ENCODE measurements around the gene ARG2.

Gene ARG2

DNA sequence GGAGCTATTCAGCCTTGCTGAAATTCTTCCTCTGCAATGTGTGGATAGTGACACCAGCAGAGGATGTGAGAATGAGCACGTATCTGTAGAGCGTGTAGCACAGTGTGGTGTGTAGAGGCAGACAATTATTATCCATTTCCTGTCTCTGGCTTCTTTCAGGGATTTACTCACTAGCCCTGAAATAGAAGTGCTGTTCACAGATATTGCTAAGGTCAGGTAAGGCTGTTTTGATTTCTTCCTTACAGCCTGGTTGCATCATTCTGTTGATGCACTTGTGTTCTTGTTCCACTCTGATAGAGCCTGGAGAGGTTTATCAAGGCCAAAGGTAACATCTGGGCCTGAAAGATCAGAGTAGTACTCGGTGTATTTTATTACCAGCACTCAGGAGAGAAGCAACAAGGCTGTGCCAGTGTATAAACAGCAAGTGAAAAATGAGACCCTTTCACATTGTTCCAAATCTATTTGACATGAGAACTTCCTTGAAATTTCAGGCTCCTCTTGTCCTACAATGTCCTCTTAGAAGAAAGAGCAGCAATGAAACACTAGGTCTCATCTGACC, 16.7 kb downstream of the ARG2 start:
- no peak overlapping the region for H3K4me3 ChIP-seq (ENCODE audit: low read depth, low read length)
- TF ChIP-seq MYC (IDR thresholded peaks at IDR 0.05; ENCODE audit: low read depth, low read length) (no peak), POLR2A (IDR thresholded peaks at IDR 0.05; ENCODE audit: extremely low read depth, insufficient read length) (no peak)
- TF ChIP-seq, protein P1, sequence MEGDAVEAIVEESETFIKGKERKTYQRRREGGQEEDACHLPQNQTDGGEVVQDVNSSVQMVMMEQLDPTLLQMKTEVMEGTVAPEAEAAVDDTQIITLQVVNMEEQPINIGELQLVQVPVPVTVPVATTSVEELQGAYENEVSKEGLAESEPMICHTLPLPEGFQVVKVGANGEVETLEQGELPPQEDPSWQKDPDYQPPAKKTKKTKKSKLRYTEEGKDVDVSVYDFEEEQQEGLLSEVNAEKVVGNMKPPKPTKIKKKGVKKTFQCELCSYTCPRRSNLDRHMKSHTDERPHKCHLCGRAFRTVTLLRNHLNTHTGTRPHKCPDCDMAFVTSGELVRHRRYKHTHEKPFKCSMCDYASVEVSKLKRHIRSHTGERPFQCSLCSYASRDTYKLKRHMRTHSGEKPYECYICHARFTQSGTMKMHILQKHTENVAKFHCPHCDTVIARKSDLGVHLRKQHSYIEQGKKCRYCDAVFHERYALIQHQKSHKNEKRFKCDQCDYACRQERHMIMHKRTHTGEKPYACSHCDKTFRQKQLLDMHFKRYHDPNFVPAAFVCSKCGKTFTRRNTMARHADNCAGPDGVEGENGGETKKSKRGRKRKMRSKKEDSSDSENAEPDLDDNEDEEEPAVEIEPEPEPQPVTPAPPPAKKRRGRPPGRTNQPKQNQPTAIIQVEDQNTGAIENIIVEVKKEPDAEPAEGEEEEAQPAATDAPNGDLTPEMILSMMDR (IDR thresholded peaks at IDR 0.05; ENCODE audit: low read depth, low read length) = no peak
- TF ChIP-seq, protein P2, sequence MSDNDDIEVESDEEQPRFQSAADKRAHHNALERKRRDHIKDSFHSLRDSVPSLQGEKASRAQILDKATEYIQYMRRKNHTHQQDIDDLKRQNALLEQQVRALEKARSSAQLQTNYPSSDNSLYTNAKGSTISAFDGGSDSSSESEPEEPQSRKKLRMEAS (IDR thresholded peaks at IDR 0.05; ENCODE audit: low read depth, low read length) = no peak
- DNase-seq (ENCODE audit: low read depth) = no peak

DNA sequence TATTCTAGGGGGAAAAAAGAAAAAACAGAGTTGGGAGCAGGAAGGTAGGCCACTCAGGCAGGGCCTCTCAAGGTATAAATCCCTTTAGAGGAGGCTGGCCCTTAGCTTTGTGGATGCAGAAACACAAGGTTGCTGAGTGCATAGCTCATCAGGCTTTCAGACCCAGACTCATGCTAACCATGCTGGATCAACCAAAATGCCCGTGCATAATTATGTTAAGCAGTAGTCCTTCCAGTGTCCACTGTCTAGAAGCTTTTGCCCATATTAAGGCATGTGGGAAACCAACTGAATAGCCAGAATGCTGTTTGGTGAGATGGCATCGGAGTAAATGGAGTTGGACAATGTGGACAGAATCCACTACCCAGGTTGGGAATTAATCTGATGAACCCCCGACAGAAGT, 18.9 kb downstream of the ARG2 start:
- no peak overlapping the region for H3K4me3 ChIP-seq (ENCODE audit: low read depth, low read length)
- no peak for TF ChIP-seq MYC (IDR thresholded peaks at IDR 0.05; ENCODE audit: low read depth, low read length)
- TF ChIP-seq, protein P2 (IDR thresholded peaks at IDR 0.05; ENCODE audit: low read depth, low read length) = no peak
- no peak for TF ChIP-seq POLR2A (IDR thresholded peaks at IDR 0.05; ENCODE audit: extremely low read depth, insufficient read length)
- TF ChIP-seq, protein P1 (IDR thresholded peaks at IDR 0.05; ENCODE audit: low read depth, low read length) = no peak
- no peak for DNase-seq (ENCODE audit: low read depth)

DNA sequence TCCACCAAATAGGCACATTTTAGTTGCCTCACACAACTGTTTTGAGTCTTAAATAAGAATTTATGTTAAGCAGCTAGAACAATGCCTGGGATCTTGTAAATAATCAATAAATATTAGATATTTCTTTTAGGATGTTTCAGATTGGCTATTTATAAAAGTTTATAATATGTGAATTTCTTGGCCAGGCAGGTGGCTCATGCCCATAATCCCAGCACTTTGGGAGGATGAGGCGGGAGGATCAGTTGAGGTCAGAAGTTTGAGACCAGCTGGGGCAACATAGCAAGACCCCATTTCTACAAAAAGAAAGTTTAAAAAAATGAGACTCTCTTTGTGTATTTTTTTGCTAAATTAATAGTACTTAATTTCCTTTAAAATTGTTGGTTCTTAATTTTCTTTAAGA, 21.8 kb downstream of the ARG2 start:
- DNase-seq (ENCODE audit: low read depth) = no peak

DNA sequence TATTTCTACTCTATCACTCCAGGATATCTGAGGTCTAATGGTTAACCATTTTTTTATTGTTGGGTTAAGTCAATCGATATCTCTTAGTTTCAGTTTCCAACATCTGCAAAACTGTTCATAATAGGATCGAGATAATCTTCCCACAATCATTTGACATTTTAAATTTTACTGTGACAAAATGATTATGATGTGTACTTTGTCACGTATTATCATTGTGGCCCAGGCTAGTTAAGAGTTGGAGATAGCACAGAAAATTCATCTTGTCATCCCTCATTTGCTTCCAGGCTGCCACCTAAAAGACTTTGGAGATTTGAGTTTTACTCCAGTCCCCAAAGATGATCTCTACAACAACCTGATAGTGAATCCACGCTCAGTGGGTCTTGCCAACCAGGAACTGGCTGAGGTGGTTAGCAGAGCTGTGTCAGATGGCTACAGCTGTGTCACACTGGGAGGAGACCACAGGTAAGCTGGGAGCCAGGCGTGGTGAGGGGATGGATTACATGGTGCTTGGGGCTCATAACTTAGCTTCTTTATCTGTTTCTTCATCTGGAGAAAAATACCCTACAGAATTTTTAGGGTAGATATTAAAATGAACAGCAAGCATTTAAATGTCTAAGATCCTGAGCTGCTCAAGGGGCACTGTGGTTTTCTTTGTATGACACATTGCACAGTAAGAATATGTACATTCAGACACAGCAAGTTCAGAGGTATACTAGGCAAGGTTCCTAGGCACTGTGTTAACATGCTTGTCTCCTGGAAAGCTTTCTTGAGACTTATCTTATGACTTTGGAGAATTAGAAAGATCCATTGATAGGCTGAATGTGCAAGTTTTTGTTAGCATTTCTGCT, 22.4 kb downstream of the ARG2 start:
- H3K4me3 ChIP-seq (ENCODE audit: low read depth, low read length) = no peak overlapping the region
- no peak for DNase-seq (ENCODE audit: low read depth)
- TF ChIP-seq, protein P2 (IDR thresholded peaks at IDR 0.05; ENCODE audit: low read depth, low read length) = no peak
- TF ChIP-seq POLR2A (IDR thresholded peaks at IDR 0.05; ENCODE audit: extremely low read depth, insufficient read length) (no peak), MYC (IDR thresholded peaks at IDR 0.05; ENCODE audit: low read depth, low read length) (no peak)
- TF ChIP-seq, protein P1 (IDR thresholded peaks at IDR 0.05; ENCODE audit: low read depth, low read length) = no peak

More for the DNA sequence above, 21.8 kb downstream of the ARG2 start:
- no peak for TF ChIP-seq POLR2A (IDR thresholded peaks at IDR 0.05; ENCODE audit: extremely low read depth, insufficient read length)
- no peak for TF ChIP-seq MYC (IDR thresholded peaks at IDR 0.05; ENCODE audit: low read depth, low read length)
- TF ChIP-seq, protein P1 (IDR thresholded peaks at IDR 0.05; ENCODE audit: low read depth, low read length) = no peak
- TF ChIP-seq, protein P2 (IDR thresholded peaks at IDR 0.05; ENCODE audit: low read depth, low read length) = no peak
- no peak overlapping the region for H3K4me3 ChIP-seq (ENCODE audit: low read depth, low read length)

DNA sequence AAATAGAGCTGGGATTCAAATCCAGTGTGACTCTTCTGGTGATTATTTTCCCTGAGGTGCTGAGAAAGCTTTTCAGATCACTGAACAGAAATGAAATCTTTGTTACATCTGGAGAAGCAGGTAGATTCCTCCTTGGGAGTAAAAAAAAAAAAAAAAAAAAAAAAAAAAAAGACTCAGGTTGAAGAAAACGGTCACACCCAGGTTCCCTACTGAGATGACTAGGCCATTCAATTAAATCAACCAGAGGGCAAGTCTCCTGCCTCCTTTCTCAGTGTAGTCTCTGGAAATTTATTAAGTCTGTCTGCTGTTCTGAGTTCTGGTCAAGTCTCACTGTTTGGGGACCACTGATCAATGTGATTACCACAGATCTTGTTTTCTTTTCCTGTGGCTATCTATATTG, 24.0 kb downstream of the ARG2 start:
- DNase-seq (ENCODE audit: low read depth) = no peak
- TF ChIP-seq, protein P1 (IDR thresholded peaks at IDR 0.05; ENCODE audit: low read depth, low read length) = no peak
- no peak for TF ChIP-seq MYC (IDR thresholded peaks at IDR 0.05; ENCODE audit: low read depth, low read length)
- TF ChIP-seq, protein P2 (IDR thresholded peaks at IDR 0.05; ENCODE audit: low read depth, low read length) = no peak
- no peak for TF ChIP-seq POLR2A (IDR thresholded peaks at IDR 0.05; ENCODE audit: extremely low read depth, insufficient read length)
- H3K4me3 ChIP-seq (ENCODE audit: low read depth, low read length) = no peak overlapping the region
